SK-N-SH (cell line): ENCODE results near the gene TYW1.
"Not testable (repeated sequence)": the region's sequence is repeated elsewhere in the genome, so short reads cannot be mapped to it uniquely, and the experiment has no call there.

Source experiments
- CTCF ChIP-seq: fragments of 200-600 bp; sonication (generic); IDR thresholded peaks from 2 replicates; pipeline ENCODE4 v1.6.1; 2017; ENCODE audit warnings: antibody characterized with exemption, mild to moderate bottlenecking, moderate library complexity
- FOSL2 ChIP-seq: IDR thresholded peaks from 2 replicates; pipeline ENCODE4 v1.4.0; 2012; ENCODE audit warnings: low read depth, mild to moderate bottlenecking, moderate library complexity, borderline replicate concordance
- MAX ChIP-seq: IDR thresholded peaks from 2 replicates; pipeline ENCODE4 v1.4.0; 2012; ENCODE audit warnings: low read depth
- REST ChIP-seq: IDR thresholded peaks from 2 replicates; pipeline ENCODE4 v1.6.1; 2012; ENCODE audit warnings: mild to moderate bottlenecking, low read depth, low read length, moderate library complexity
- YY1 ChIP-seq: IDR thresholded peaks from 2 replicates; pipeline ENCODE4 v1.4.0; 2012; ENCODE audit warnings: low read depth, mild to moderate bottlenecking

DNA sequence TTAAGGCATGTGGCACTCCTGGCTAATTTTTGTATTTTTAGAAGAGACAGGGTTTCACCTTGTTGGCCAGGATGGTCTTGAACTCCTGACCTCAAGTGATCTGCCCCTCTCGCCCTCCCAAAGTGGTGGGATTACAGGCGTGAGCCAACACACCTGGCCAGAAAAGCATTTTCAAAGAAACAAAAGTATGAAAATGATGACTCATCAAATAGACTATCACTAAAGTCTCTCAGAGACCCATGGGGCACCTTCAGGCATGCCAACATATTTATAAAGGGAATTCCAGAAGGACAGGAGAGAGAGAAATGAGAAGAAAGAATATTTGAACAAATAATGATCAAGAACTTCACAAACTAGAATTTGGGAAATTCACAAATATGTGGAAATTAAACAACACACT is 114.7 kb downstream of the TYW1 start:
- TF ChIP-seq CTCF, REST, MAX, FOSL2, YY1: not testable (repeated sequence)
